Activated B cell treated with CpG ODN at 0.5 μM for 24 hours (primary cell): ENCODE measurements around the gene MINDY2. TPM values are rescaled to one million over a fixed set of nuclear protein-coding genes. Genes with fewer than 3 reads are reported as not detected.

ENCODE experiments used
- ATAC-seq: fragments of 200-7000 bp; cut with Tn5 transposase; one replicate; pipeline ENCODE4 v1.10.0; 2021; ENCODE audit warnings: low read depth, mild to moderate bottlenecking, moderate library complexity
- CTCF ChIA-PET: fragments of 350-600 bp; sonication (Branson Sonifier 250); formaldehyde crosslinking; loops from one replicate; lab custom pipeline; 2021; ENCODE audit warnings: antibody characterized with exemption; lab: Charles Lee
- POLR2A ChIA-PET: fragments of 350-600 bp; sonication (Branson Sonifier 250); formaldehyde crosslinking; loops from one replicate; lab custom pipeline; 2021; ENCODE audit warnings: antibody characterized with exemption; lab: Charles Lee
- DNase-seq: peaks from one replicate; pipeline ENCODE4 v3.0.0; 2022
- H3K27ac Mint-ChIP-seq: one replicate; pipeline ENCODE4 v1.8.0; 2020; ENCODE audit warnings: mixed read lengths
- H3K27me3 Mint-ChIP-seq: one replicate; pipeline ENCODE4 v1.8.0; 2021; ENCODE audit warnings: mixed read lengths
- H3K36me3 Mint-ChIP-seq: one replicate; pipeline ENCODE4 v1.8.0; 2021; ENCODE audit warnings: low read depth, mixed read lengths
- H3K4me1 Mint-ChIP-seq: one replicate; pipeline ENCODE4 v1.8.0; 2021; ENCODE audit warnings: mixed read lengths
- H3K4me3 Mint-ChIP-seq: one replicate; pipeline ENCODE4 v1.8.0; 2020; ENCODE audit warnings: mild to moderate bottlenecking, mixed read lengths
- H3K9me3 Mint-ChIP-seq: one replicate; pipeline ENCODE4 v1.8.0; 2020; ENCODE audit warnings: mixed read lengths
- intact Hi-C: fragments of 100-400 bp; cut with micrococcal nuclease; formaldehyde crosslinking; loops from one replicate; pipeline ENCODE4 v1.15.1; 2024
- total RNA-seq: library from RNA; stranded (reverse); gene quantifications from 2 replicates; pipeline ENCODE4 v1.2.3, GENCODE V29; 2022
- TF ChIP-seq, protein P1 (sequence below): fragments of 200-600 bp; IDR thresholded peaks from one replicate; pipeline ENCODE4 v1.8.0; 2022; ENCODE audit warnings: antibody characterized with exemption, mild to moderate bottlenecking

Gene MINDY2
- total RNA-seq, 1 donor from 2014 or later: 6.2 TPM

- CTCF ChIA-PET: no interaction called here
- ATAC-seq (no peak), DNase-seq (no peak)
- intact Hi-C loops: no loop called here
- Mint-ChIP-seq H3K27me3 (no peaks in the 10 kb centered on the region), H3K9me3 (no peaks in the 10 kb centered on the region), H3K27ac (peak overlapping the region; percentile 35), H3K4me1 (peaks cover 27% of the 10 kb centered on the region), H3K36me3 (peaks cover 83% of the 10 kb centered on the region), H3K4me3 (no peak overlapping the region)
- TF ChIP-seq, protein P1, sequence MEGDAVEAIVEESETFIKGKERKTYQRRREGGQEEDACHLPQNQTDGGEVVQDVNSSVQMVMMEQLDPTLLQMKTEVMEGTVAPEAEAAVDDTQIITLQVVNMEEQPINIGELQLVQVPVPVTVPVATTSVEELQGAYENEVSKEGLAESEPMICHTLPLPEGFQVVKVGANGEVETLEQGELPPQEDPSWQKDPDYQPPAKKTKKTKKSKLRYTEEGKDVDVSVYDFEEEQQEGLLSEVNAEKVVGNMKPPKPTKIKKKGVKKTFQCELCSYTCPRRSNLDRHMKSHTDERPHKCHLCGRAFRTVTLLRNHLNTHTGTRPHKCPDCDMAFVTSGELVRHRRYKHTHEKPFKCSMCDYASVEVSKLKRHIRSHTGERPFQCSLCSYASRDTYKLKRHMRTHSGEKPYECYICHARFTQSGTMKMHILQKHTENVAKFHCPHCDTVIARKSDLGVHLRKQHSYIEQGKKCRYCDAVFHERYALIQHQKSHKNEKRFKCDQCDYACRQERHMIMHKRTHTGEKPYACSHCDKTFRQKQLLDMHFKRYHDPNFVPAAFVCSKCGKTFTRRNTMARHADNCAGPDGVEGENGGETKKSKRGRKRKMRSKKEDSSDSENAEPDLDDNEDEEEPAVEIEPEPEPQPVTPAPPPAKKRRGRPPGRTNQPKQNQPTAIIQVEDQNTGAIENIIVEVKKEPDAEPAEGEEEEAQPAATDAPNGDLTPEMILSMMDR: no peak
- POLR2A ChIA-PET: interaction anchor here (0.7 kb wide), 1 partner anchor 74 kb away, joined by 3 read pairs; no protein-coding TSS in a partner anchor
Measured at GRCh38 chr15:58910456-58910855, 139.4 kb downstream of the MINDY2 start.

Other genes with a start within 250 kb of the MINDY2 start
- gene ADAM10, start 21.6 kb upstream of the MINDY2 start, total RNA-seq: 87.7 and 91.6 TPM in 2 replicates
- 124 and 159 TPM in 2 replicates for gene SLTM, start 162.4 kb downstream of the MINDY2 start, total RNA-seq
- 52.5 and 55.8 TPM in 2 replicates for gene RNF111, start 216.4 kb downstream of the MINDY2 start, total RNA-seq